HPDE6-E6E7 (cell line): ENCODE data around the gene COL27A1.

Experiments used
- DNase-seq: peaks from one replicate; pipeline ENCODE4 v3.0.0; 2011; ENCODE audit warnings: missing footprints; ENCODE audit errors: extremely low spot score

COL27A1 gene

DNA sequence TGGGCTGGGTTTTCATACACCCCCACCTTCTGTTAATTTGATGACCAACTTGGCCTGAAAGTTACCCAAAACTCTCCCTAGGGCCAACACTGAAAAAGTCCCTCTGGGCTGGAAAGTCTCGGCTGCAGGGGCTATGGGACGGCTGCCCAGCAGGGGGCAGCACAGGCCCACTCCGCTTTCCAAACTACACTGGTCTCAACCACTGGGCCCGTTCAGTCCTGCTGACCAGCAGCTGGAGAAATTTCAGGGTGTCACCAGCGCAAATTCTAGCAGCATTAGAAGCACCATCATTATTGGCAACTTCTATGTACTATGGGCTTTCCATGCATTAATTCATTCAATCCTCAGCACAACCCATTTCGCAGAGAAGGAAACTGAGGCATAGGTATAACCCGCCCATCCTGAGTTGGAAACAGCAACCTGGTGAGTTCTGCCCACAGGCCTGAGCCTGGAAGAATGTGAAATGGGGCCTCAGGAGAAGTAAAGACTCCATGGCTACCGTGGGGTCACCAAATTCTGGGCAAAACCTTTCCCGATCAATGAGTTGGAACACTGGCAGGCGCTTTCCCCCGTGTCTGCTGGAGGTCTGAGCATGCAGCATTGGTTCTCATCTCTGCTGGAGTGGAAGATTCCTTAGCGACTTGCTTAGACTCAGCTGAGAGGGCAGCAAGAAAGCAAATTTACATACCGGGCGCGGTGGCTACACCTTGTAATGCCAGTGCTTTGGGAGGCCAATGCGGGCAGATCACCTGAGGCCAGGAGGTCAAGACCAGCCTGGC, 184.0 kb downstream of the COL27A1 start:
- peak; percentile 63 for DNase-seq

GRCh38 chr9:114341152-114341830, 186.0 kb downstream of the COL27A1 start:
- no peak for DNase-seq

- no peak for DNase-seq
Observed at GRCh38 chr9:114341991-114342390, 186.7 kb downstream of the COL27A1 start.

- DNase-seq, result no peak
Observed at GRCh38 chr9:114342755-114343440, 187.6 kb downstream of the COL27A1 start.

DNA sequence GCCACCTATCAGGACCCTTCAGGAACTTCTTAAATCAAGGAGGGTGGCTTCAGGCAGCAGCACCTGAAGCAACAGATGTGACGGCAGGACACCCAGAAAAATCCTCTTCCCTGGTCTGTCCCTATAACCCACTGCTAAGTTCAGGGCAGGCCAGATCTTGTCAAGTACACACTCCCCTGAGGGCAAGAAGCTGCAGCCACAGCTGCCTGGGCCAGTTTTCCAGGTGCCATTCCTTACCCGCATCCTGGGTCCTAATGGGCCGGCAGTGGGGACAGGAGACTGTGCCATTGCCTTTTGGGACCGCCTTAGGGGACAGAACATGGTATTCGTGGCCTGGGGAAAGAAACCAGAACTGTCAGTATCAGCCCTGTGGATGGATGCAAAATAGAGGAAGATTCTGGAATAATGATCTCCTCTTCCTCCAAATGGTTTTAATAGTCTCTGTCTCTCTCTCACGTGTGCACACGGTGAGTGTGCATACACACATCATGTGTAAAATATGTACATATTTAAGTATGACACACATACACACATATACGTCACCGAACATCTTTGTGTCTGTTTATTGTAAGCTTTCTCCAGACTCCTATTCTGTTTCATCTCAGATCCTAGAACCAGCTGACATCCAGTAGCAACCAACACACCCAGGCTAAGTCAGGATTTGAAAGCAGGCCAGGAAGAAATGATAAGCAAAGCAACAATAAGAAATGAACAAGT, 188.3 kb downstream of the COL27A1 start:
- peak; percentile 62 for DNase-seq

- DNase-seq, result no peak
Observed at GRCh38 chr9:114344188-114344566, 188.8 kb downstream of the COL27A1 start.

DNA sequence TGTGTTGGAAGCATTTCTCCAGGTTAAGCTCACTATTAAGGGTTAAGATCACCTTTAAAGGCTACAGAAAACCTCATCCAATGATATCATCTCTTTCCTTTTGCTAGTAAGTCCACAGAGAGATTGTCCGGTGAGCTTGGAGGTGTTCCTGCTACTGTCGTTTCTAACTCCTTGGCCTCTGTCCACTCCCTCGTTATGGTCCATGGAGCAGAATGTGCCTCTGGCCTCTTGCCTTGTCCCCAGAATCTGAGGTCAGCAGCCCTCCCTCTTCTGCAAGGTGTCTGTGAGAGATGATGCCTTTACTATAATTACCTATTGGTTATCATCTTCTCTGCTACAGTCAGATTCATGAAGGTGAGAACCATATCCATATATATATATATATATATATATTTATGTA, 189.4 kb downstream of the COL27A1 start:
- DNase-seq, result no peak

- no peak for DNase-seq
Observed at GRCh38 chr9:114345493-114346065, 190.2 kb downstream of the COL27A1 start.

GRCh38 chr9:114346146-114346545, 190.8 kb downstream of the COL27A1 start:
- no peak for DNase-seq

GRCh38 chr9:114347675-114348074, 192.3 kb downstream of the COL27A1 start:
- DNase-seq, result no peak

DNA sequence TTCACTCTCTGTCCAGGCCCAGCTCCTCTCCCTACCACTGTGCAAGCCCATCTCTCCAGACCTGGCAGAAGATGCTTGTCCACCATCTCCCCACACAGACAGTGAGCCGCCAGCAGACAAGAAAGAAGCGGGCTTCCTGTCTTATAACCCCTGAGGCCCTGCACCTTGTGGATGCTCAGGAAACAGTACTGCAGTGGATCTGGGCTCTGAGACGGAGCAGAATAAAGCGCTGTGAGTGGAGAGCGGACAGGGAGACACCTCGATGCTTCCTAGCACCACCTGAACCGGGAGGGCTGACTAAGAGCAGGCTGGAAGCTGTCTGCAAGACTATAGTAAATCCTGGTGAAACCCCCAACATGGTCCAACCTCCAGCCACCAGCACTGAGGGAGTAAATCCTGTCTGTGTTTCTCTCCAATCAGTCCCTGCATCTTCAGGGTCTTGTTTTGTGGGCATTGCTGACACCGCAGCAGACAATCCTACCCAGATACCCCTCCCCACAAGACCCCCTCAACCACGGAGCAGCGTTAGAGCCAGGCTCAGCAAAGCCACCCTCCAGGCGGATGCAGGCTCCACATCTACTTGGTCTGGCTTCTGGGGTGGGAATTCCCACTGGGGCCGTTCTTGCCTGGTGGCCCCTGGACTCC, 193.0 kb downstream of the COL27A1 start:
- no peak for DNase-seq

DNA sequence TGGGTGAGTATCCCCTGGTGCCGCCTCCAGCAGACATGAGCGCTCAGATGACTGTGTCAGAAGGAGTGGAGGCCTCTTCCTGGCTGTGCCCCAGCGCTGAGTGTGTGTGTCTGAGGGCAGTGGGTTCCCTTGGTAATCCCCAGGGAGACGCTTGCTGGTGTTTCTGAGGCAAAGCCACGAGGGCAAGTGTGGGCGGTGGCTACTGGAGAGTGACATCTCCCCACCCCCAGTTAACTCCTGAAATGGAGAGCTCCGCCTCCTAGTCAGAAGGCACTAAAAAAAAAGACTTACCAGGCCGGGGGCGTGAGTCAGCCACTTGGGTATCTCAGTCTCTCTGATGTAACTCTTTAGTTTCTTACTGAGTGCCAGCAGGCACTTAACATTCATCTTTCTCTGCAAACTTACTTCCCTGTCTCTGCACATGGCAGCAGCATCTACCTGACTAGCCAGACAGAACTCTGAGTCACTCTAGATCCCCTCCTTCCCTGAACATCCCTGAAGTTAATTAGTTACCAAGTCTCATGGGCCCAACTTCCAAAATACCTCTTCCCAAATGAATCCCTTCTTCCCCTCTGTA, 193.7 kb downstream of the COL27A1 start:
- DNase-seq, result peak; percentile 93

- DNase-seq, result no peak
Observed at GRCh38 chr9:114349713-114350480, 194.6 kb downstream of the COL27A1 start.

DNA sequence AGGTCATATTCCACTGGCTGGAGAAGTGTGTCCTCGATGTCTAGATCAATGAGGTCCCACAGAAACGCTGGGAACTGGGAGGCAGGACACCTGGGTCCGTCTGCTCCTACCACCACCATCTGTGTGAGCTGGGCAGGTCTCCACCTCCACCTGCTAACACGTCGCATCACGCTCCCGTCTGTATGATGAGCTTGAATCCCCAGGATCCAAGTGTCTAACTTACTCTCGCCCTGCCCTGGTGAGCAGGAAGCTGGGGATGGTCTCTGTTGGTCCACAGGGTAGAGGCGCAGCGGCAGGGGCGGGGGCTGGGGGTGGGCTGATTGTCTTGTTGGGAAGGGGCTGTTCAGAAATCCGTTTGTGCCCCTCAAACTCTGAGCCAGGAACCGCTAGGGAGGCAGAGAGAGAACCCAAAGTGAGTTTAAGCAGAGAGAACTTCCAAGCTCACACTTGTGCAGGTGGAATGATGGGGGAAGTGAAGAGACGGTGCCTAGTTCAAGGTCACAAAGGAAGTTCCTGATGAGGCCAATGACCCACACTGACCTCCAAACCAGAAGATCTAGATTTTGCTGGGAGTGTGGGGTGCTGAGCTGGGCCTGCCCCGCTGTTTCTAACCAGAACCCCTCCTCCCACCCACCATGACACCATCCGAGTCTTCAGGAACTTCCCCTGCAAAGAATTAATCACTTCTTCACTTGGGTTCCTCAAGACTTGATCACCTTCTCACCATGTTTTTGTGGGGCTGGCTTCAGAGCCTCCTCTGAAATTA, 195.5 kb downstream of the COL27A1 start:
- no peak for DNase-seq

DNA sequence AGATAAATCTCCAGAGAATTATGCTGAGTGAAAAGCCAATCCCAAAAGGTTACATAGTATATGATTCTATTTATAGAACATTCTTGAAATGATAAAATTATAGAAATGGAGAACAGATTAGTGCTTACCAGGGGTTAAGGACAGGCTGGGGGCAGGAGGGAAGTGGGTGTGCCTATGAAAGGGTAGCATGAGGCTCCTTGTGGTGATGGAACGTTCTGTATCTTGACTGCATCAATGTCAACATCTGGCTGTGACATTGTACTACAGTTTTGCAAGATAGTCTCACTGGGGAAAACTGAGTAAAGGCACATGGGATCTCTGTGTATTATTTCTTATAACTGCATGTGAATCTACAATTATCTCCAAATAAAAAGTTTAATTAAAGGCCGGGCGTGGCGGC, 196.6 kb downstream of the COL27A1 start:
- DNase-seq, result no peak

DNA sequence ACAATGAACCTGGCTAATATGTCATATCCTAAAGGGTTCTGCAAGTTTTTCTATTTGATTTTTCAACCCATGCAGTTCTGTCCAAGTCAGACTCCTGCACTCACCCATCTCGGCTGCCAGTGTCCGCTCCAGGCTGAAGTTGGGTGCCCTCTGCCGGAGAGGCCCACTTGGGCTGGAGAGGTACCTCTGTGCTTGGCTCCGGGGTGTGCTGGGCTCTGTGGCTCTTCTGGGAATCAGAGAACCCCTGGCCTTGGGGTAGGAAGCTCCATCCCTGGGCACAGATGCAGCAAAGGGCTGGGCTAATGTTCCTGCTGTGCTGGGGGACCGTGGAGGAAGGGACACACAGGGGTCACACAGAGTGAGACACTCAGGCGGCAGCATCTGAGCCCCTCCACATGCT, 200.5 kb downstream of the COL27A1 start:
- no peak for DNase-seq

DNA sequence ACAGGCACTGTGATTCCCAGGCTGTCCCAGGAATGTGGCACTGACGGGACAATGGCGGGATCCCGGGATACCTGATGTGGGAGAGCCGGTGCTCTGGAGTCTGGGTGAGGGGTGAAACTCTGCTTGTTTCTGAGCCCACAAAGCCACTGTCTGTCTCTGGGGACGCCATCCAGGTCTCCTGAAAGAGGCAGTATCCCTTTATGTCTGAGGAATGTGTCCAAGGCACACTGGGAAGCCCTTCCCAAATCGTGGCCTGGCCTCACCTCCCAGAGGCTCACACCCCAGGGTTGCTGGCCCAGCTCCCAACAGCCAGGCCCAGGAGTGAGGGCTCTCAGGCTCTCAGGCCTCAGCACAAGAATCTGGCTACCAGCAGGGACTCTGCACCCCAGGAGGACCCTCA, 201.5 kb downstream of the COL27A1 start:
- no peak for DNase-seq

DNA sequence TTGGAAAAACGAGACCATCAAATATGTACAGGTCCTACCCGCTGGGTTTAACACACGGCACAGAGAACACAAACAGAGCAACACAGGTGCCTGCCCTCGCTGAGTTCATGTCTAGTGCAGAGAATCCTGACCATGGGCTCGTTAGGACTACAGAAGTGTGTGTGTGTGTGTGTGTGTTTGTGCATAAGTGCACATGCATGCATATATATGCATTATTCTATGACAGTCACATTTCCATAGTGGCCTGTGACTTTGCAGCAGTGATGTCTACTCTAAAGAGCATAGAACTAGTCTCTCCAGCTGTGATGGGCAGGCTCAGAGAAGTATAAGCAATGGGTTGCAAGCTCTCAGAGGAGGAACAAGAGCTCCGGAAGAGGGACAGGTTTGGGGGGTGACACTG, 202.0 kb downstream of the COL27A1 start:
- no peak for DNase-seq

DNA sequence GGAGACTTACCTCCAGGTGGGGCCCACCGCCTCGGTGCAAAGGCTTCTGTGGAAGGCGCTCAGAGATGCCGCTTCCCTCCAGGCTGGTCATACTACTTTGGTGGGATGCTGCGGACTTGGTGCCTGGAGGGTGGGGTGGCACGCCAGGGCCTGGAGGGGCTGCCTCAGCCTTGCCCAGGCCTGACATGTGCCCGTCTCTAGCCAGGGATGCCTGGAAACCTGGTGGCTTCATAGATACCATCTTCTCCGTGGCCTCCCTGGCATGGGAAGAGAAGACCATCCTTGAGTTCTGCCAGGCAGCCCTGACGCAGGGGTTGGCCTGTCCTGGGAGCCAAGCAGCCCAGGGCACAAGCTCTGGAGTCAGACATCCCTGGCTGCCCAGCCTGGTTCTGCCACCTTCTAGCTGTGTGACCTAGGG, 202.6 kb downstream of the COL27A1 start:
- no peak for DNase-seq
